OCI-LY7 (cell line): Measurements from ENCODE around the gene ADCY1.

ENCODE experiments used
- CTCF ChIP-seq: fragments of 200-600 bp; sonication (generic); conservative IDR thresholded peaks from 2 replicates; pipeline ENCODE4 v1.5.1; 2014; ENCODE audit warnings: mild to moderate bottlenecking, antibody characterized with exemption, low read length, moderate library complexity, mixed read lengths
- EZH2phosphoT487 ChIP-seq: fragments of 200-600 bp; sonication (generic); IDR thresholded peaks from 2 replicates; pipeline ENCODE4 v1.6.1; 2018; ENCODE audit warnings: low read depth, borderline replicate concordance, mild to moderate bottlenecking, mixed run types, antibody characterized with exemption, low read length, moderate library complexity, mixed read lengths

GRCh38 chr7:45695249-45695995 lies 121.3 kb downstream of the ADCY1 start:
- no peak for TF ChIP-seq CTCF
- TF ChIP-seq EZH2phosphoT487, result no peak
